A549 (cell line): ENCODE data around the gene DLG1. TPM values are rescaled to one million over a fixed set of nuclear protein-coding genes. Genes with fewer than 3 reads are reported as not detected.

Source experiments
- ATAC-seq, 2 experiments: fragments of 200-7000 bp in 1 of 2; fragments of >200 bp in 1 of 2; cut with Nextera tagmentation in 1 of 2; cut with Tn5 transposase in 1 of 2; 3 replicates each; pipeline versions ENCODE4 v1.8.0 to v1.9.1; 2018 to 2020; ENCODE audit warnings: mild to moderate bottlenecking in 1 of 2, moderate library complexity in 1 of 2
- CTCF ChIA-PET: fragments of 300-600 bp; sonication (Branson Sonifier 250); formaldehyde crosslinking; extraction: SDS; loops from one replicate; lab custom pipeline; 2021; ENCODE audit warnings: antibody characterized with exemption, inconsistent platforms; lab: Yijun Ruan, JAX
- POLR2A ChIA-PET: fragments of 350-600 bp; formaldehyde crosslinking; extraction: SDS; loops from one replicate; lab custom pipeline; 2021; ENCODE audit warnings: antibody characterized with exemption, inconsistent platforms; lab: Yijun Ruan, JAX
- DNase-seq, 2 experiments: peaks; one replicate each; pipeline versions ENCODE4 v3.0.0 to v3.0.0-alpha.2; 2011 to 2016; ENCODE audit warnings: low read depth in 1 of 2, low spot score in 1 of 2
- FAIRE-seq: peaks from 2 replicates; lab custom pipeline; 2011; peaks lifted over from hg19 to GRCh38; lab: Jason Lieb, UNC
- H3K27ac ChIP-seq, 2 experiments: fragments of >200 bp; sonication (Bioruptor Twin); formaldehyde crosslinking; 3 replicates each; pipeline ENCODE4 v1.5.1; 2016 to 2017
- H3K4me1 ChIP-seq: fragments of >200 bp; sonication (Bioruptor Twin); formaldehyde crosslinking; 3 replicates; pipeline ENCODE4 v1.6.1; 2016
- H3K4me2 ChIP-seq: fragments of >200 bp; sonication (Bioruptor Twin); formaldehyde crosslinking; 3 replicates; pipeline ENCODE4 v1.6.1; 2016
- H3K4me3 ChIP-seq: fragments of >200 bp; sonication (Bioruptor Twin); formaldehyde crosslinking; 3 replicates; pipeline ENCODE4 v1.5.1; 2016
- H3K9me3 ChIP-seq: fragments of >200 bp; sonication (Bioruptor Twin); formaldehyde crosslinking; 3 replicates; pipeline ENCODE4 v1.6.1; 2016
- CBX2 ChIP-seq: fragments of 200-600 bp; sonication (generic); IDR thresholded peaks from 2 replicates; pipeline ENCODE4 v1.6.1; 2016; ENCODE audit warnings: low read depth, mild to moderate bottlenecking, borderline replicate concordance
- CBX8 ChIP-seq: fragments of 200-600 bp; sonication (generic); IDR thresholded peaks from 2 replicates; pipeline ENCODE4 v1.6.1; 2016
- CHD4 ChIP-seq: fragments of 200-600 bp; sonication (generic); IDR thresholded peaks from 2 replicates; pipeline ENCODE4 v1.6.1; 2016; ENCODE audit warnings: antibody characterized with exemption, mild to moderate bottlenecking, borderline replicate concordance
- EHF ChIP-seq: fragments of 250-450 bp; sonication (Bioruptor Pico); IDR thresholded peaks from 2 replicates; pipeline ENCODE4 v1.5.0; 2020; ENCODE audit warnings: mild to moderate bottlenecking
- EHMT2 ChIP-seq: fragments of 200-600 bp; sonication (generic); IDR thresholded peaks from 2 replicates; pipeline ENCODE4 v1.6.1; 2016; ENCODE audit warnings: antibody characterized with exemption, low read depth, mild to moderate bottlenecking, moderate library complexity
- FOSB ChIP-seq: fragments of 250-450 bp; sonication (Bioruptor Pico); IDR thresholded peaks from 2 replicates; pipeline ENCODE4 v1.5.0; 2020; ENCODE audit warnings: mild to moderate bottlenecking, moderate library complexity
- HEYL ChIP-seq: fragments of 250-450 bp; sonication (Bioruptor Pico); IDR thresholded peaks from 2 replicates; pipeline ENCODE4 v1.8.0; 2021; ENCODE audit warnings: mild to moderate bottlenecking, moderate library complexity
- HOXA7 ChIP-seq: fragments of 250-450 bp; sonication (Bioruptor Pico); IDR thresholded peaks from 2 replicates; pipeline ENCODE4 v1.5.0; 2020; ENCODE audit warnings: mild to moderate bottlenecking, moderate library complexity
- JUN ChIP-seq, 2 experiments: fragments of >200 bp; sonication (Bioruptor Twin); formaldehyde crosslinking; IDR thresholded peaks; 2 replicates in 1 of 2; 3 replicates in 1 of 2; pipeline ENCODE4 v1.6.1; 2016 to 2017
- KDM1A ChIP-seq: fragments of 200-600 bp; sonication (generic); IDR thresholded peaks from 2 replicates; pipeline ENCODE4 v1.6.1; 2016; ENCODE audit warnings: low read depth, mild to moderate bottlenecking
- MYC ChIP-seq: IDR thresholded peaks from 2 replicates; pipeline ENCODE4 v1.6.1; 2012; ENCODE audit warnings: mild to moderate bottlenecking, inconsistent platforms, low read length, improper control_type of control experiment, borderline replicate concordance
- NR3C1 ChIP-seq: fragments of >200 bp; sonication (Bioruptor Twin); formaldehyde crosslinking; IDR thresholded peaks from 3 replicates; pipeline ENCODE4 v1.6.1; 2017
- PHF8 ChIP-seq: fragments of 200-600 bp; sonication (generic); IDR thresholded peaks from 2 replicates; pipeline ENCODE4 v1.6.1; 2016; ENCODE audit warnings: low read depth, mild to moderate bottlenecking, antibody characterized with exemption, moderate library complexity, borderline replicate concordance
- RAD21 ChIP-seq, 2 experiments: fragments of >200 bp in 1 of 2; sonication (Bioruptor Twin) in 1 of 2; formaldehyde crosslinking in 1 of 2; IDR thresholded peaks in 1 of 2; conservative IDR thresholded peaks in 1 of 2; 2 replicates in 1 of 2; 3 replicates in 1 of 2; pipeline ENCODE4 v1.6.1; 2012 to 2018; ENCODE audit warnings: inconsistent platforms in 1 of 2
- RCOR1 ChIP-seq: fragments of 150-350 bp; IDR thresholded peaks from 2 replicates; pipeline ENCODE4 v1.6.1; 2014; ENCODE audit warnings: antibody characterized with exemption, low read length, low read depth
- RNF2 ChIP-seq: fragments of 200-600 bp; sonication (generic); IDR thresholded peaks from 2 replicates; pipeline ENCODE4 v1.6.1; 2016; ENCODE audit warnings: low read depth, mild to moderate bottlenecking, antibody characterized with exemption, moderate library complexity, borderline replicate concordance
- SREBF2 ChIP-seq: fragments of 450-650 bp; IDR thresholded peaks from 2 replicates; pipeline ENCODE4 v1.6.1; 2014; ENCODE audit warnings: mild to moderate bottlenecking, moderate library complexity
- TFCP2L1 ChIP-seq: fragments of 250-450 bp; sonication (Bioruptor Pico); IDR thresholded peaks from 2 replicates; pipeline ENCODE4 v1.5.0; 2021; ENCODE audit warnings: mild to moderate bottlenecking
- TP53 ChIP-seq: fragments of 250-450 bp; sonication (Bioruptor Pico); IDR thresholded peaks from 2 replicates; pipeline ENCODE4 v1.5.0; 2021; ENCODE audit warnings: mild to moderate bottlenecking, moderate library complexity
- ZC3H11A ChIP-seq: fragments of 450-650 bp; IDR thresholded peaks from 2 replicates; pipeline ENCODE4 v1.6.1; 2014; ENCODE audit warnings: antibody characterized with exemption, mild to moderate bottlenecking
- WGBS: methylation state at CpG from one replicate; pipeline ENCODE4 v1.1.6; 2017; ENCODE audit errors: missing lambda C conversion rate; 5-methylcytosine and 5-hydroxymethylcytosine counted together
- polyA plus RNA-seq, 4 experiments: library from polyadenylated mRNA; depleted of rRNA in 3 of 4; stranded (reverse); fragments of >200 nt; fragmentation: RNase III in 1 of 4; extraction: RNeasy Plus Mini Kit Qiagen cat#74134 plus additional on column Dnase treatment in 1 of 4; gene quantifications; 2 replicates in 3 of 4; 3 replicates in 1 of 4; pipeline ENCODE4 v1.2.3, GENCODE V29; 2011 to 2017
- TF ChIP-seq, protein P1 (sequence below): IDR thresholded peaks from 2 replicates; pipeline ENCODE4 v1.6.1; 2012; ENCODE audit warnings: low read depth, borderline replicate concordance
- TF ChIP-seq, protein P2 (sequence below): fragments of >200 bp; sonication (Bioruptor Twin); formaldehyde crosslinking; IDR thresholded peaks from 2 replicates; pipeline ENCODE4 v1.6.1; 2016
- TF ChIP-seq, protein P3 (sequence below): fragments of 450-650 bp; IDR thresholded peaks from 2 replicates; pipeline ENCODE4 v1.6.1; 2014; ENCODE audit warnings: antibody characterized with exemption
- TF ChIP-seq, protein P4 (sequence below): IDR thresholded peaks from 2 replicates; pipeline ENCODE4 v1.6.1; 2012
- TF ChIP-seq, protein P5 (sequence below): fragments of 200-600 bp; sonication (generic); IDR thresholded peaks from 2 replicates; pipeline ENCODE4 v1.6.1; 2016; ENCODE audit warnings: antibody characterized with exemption, mild to moderate bottlenecking, moderate library complexity

Gene DLG1
- polyA plus RNA-seq, 2 of the 4 experiments (the other 2 are of a cell fraction): 27.0 to 33.9 TPM

DNA sequence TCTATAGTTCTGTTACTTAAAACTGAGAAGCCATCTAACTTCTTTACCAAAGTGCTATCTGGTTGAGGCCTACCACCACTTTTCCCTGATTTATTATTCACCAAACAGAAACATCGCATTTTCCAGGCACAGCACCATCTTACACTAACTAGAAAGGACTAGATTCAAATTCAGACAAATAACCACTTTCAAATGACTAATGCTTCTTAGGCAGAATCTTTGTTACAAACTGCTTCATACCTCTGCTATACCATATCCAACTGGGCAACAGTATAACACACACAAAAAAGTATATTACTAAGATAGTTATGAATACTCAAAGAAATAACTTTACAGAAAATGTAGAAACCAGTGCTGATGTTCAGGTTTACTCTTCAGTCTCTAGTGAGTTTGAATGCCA, 16.6 kb downstream of the DLG1 start:
- Histone ChIP-seq H3K4me1 (peaks cover 14% of the 10 kb centered on the region), H3K9me3 (no peaks in the 10 kb centered on the region), H3K4me3 (no peak overlapping the region), H3K27ac (no peak overlapping the region), H3K4me2 (no peak overlapping the region)
- FAIRE-seq (no peak), ATAC-seq (no peak), DNase-seq (no peak)
- TF ChIP-seq HOXA7 (CRISPR knock-in tag) (no peak), RCOR1 (no peak), SREBF2 (no peak), MYC (no peak), TFCP2L1 (CRISPR knock-in tag) (no peak)
- TF ChIP-seq, protein P1, sequence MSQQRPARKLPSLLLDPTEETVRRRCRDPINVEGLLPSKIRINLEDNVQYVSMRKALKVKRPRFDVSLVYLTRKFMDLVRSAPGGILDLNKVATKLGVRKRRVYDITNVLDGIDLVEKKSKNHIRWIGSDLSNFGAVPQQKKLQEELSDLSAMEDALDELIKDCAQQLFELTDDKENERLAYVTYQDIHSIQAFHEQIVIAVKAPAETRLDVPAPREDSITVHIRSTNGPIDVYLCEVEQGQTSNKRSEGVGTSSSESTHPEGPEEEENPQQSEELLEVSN: no peak
- TF ChIP-seq, protein P2, sequence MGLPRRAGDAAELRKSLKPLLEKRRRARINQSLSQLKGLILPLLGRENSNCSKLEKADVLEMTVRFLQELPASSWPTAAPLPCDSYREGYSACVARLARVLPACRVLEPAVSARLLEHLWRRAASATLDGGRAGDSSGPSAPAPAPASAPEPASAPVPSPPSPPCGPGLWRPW: no peak
- TF ChIP-seq, protein P3, sequence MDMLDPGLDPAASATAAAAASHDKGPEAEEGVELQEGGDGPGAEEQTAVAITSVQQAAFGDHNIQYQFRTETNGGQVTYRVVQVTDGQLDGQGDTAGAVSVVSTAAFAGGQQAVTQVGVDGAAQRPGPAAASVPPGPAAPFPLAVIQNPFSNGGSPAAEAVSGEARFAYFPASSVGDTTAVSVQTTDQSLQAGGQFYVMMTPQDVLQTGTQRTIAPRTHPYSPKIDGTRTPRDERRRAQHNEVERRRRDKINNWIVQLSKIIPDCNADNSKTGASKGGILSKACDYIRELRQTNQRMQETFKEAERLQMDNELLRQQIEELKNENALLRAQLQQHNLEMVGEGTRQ: no peak
- TF ChIP-seq, protein P4, sequence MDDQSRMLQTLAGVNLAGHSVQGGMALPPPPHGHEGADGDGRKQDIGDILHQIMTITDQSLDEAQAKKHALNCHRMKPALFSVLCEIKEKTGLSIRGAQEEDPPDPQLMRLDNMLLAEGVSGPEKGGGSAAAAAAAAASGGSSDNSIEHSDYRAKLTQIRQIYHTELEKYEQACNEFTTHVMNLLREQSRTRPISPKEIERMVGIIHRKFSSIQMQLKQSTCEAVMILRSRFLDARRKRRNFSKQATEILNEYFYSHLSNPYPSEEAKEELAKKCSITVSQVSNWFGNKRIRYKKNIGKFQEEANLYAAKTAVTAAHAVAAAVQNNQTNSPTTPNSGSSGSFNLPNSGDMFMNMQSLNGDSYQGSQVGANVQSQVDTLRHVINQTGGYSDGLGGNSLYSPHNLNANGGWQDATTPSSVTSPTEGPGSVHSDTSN: no peak
- ChIA-PET CTCF (interaction anchor here (1.4 kb wide), 1 partner anchor 15 kb away, joined by 3 read pairs; no protein-coding TSS in a partner anchor), POLR2A (no interaction called here)
- 100% methylated on average over 1 of the region's 1 CpG for WGBS

DNA sequence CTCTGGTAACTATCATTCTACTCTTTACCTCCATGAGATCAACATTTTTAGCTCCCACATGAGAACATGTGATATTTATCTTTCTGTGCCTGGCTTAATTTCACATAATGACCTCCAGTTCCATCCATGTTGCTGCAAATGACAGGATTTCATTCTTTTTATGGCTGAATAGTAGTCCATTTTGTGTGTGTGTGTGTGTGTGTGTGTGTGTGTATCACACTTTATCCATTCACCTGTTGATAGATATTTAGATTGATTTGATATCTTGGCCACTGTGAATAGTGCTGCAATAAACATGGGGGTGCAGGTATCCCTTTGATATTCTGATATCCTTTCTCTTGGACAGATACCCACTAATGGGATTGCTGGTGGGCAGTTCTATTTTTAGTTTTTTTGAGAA, 18.3 kb downstream of the DLG1 start:
- ChIA-PET CTCF (no interaction called here), POLR2A (no interaction called here)
- Histone ChIP-seq H3K4me2 (no peak overlapping the region), H3K4me1 (peaks cover 14% of the 10 kb centered on the region), H3K4me3 (no peak overlapping the region), H3K27ac (no peak overlapping the region), H3K9me3 (no peaks in the 10 kb centered on the region)
- ATAC-seq: no peak
- DNase-seq: no peak
- no peak for FAIRE-seq
- no peak for TF ChIP-seq RCOR1
- no peak for TF ChIP-seq CHD4
- TF ChIP-seq ZC3H11A: no peak
- TF ChIP-seq MYC: no peak
- TF ChIP-seq NR3C1: no peak
- TF ChIP-seq CBX8: no peak
- TF ChIP-seq JUN (IDR thresholded peaks at IDR 0.05): no peak
- no peak for TF ChIP-seq TP53 (CRISPR knock-in tag)
- no peak for TF ChIP-seq EHMT2
- no peak for TF ChIP-seq PHF8
- TF ChIP-seq CBX2: no peak
- TF ChIP-seq, all 56 proteins: peak for 0

DNA sequence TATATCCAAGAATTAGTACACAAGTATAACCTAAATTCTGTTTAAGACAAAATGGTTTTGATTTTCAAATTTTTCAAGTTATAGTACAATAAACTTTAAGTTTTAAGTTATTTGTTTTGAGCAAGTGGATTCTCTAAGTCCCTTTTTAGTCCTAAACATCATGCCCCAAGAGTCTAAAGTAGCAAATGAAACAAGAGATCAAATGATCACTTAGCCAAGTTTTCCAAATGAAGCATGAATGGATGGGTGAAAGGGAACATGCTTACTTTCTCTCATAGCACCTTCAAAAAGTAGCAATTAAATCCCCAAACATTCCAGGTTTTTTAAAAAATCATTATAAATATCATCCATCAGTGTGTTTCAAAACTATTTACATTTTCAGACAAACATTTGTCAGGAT, 19.5 kb downstream of the DLG1 start:
- no peak overlapping the region for H3K27ac ChIP-seq
- no peak for FAIRE-seq
- no peak for ATAC-seq

More for the DNA sequence above, 19.5 kb downstream of the DLG1 start:
- Histone ChIP-seq H3K4me3 (no peak overlapping the region), H3K4me1 (peaks cover 14% of the 10 kb centered on the region), H3K9me3 (no peaks in the 10 kb centered on the region), H3K4me2 (peak overlapping the region; percentile 25; the same call in 2 of the 3 replicates)
- CTCF ChIA-PET: interaction anchor here (1.0 kb wide), 1 partner anchor 54 kb away, joined by 3 read pairs; no protein-coding TSS in a partner anchor
- DNase-seq: no peak
- no peak for TF ChIP-seq RAD21 (conservative IDR thresholded peaks at IDR 0.05 in 1 of 2, IDR thresholded peaks at IDR 0.05 in 1 of 2)
- TF ChIP-seq, protein P5, sequence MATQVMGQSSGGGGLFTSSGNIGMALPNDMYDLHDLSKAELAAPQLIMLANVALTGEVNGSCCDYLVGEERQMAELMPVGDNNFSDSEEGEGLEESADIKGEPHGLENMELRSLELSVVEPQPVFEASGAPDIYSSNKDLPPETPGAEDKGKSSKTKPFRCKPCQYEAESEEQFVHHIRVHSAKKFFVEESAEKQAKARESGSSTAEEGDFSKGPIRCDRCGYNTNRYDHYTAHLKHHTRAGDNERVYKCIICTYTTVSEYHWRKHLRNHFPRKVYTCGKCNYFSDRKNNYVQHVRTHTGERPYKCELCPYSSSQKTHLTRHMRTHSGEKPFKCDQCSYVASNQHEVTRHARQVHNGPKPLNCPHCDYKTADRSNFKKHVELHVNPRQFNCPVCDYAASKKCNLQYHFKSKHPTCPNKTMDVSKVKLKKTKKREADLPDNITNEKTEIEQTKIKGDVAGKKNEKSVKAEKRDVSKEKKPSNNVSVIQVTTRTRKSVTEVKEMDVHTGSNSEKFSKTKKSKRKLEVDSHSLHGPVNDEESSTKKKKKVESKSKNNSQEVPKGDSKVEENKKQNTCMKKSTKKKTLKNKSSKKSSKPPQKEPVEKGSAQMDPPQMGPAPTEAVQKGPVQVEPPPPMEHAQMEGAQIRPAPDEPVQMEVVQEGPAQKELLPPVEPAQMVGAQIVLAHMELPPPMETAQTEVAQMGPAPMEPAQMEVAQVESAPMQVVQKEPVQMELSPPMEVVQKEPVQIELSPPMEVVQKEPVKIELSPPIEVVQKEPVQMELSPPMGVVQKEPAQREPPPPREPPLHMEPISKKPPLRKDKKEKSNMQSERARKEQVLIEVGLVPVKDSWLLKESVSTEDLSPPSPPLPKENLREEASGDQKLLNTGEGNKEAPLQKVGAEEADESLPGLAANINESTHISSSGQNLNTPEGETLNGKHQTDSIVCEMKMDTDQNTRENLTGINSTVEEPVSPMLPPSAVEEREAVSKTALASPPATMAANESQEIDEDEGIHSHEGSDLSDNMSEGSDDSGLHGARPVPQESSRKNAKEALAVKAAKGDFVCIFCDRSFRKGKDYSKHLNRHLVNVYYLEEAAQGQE: no peak
- no peak for TF ChIP-seq KDM1A
- no peak for TF ChIP-seq JUN (IDR thresholded peaks at IDR 0.05)
- no peak for TF ChIP-seq CBX8
- TF ChIP-seq EHF (CRISPR knock-in tag): no peak
- TF ChIP-seq HEYL: no peak
- no peak for TF ChIP-seq RNF2
- TF ChIP-seq, protein P3: no peak
- no peak for TF ChIP-seq FOSB
- POLR2A ChIA-PET: no interaction called here
